Adrenal gland (tissue), 12 donors: ENCODE data around the gene PTPRE. TPM values are rescaled to one million over a fixed set of nuclear protein-coding genes. Genes with fewer than 3 reads are reported as not detected.
A peak's percentile ranks its signal among the peaks of the same experiment; 100 is the strongest.

Source experiments
- DNase-seq, 7 donors: peaks; one replicate each; pipeline ENCODE4 v3.0.0-alpha.2; 2019 to 2020
- H3K27ac ChIP-seq, 5 donors: fragments of 200-600 bp; sonication (generic) in 4 of 5; 1 replicate in 3 of 5; 2 replicates in 2 of 5; pipeline versions ENCODE4 v1.5.1 to v1.8.0; 2016 to 2020; ENCODE audit warnings: mild to moderate bottlenecking in 1 of 5
- H3K27me3 ChIP-seq: fragments of 200-600 bp; 2 replicates; pipeline ENCODE4 v1.8.0; 2021
- H3K36me3 ChIP-seq, 2 donors: fragments of 200-600 bp; replicated peaks in 1 of 2; 1 replicate in 1 of 2; 2 replicates in 1 of 2; pipeline versions ENCODE4 v1.5.1 to v1.8.0; 2018 to 2022
- H3K4me1 ChIP-seq, 2 donors: fragments of 200-600 bp; replicated peaks in 1 of 2; 1 replicate in 1 of 2; 2 replicates in 1 of 2; pipeline versions ENCODE4 v1.5.1 to v1.8.0; 2018 to 2021
- H3K4me3 ChIP-seq, 4 donors: fragments of 200-600 bp; sonication (generic) in 3 of 4; one replicate each; pipeline ENCODE4 v1.5.1; 2016 to 2018
- H3K9me3 ChIP-seq, 3 donors: fragments of 200-600 bp; sonication (generic) in 1 of 3; replicated peaks in 1 of 3; 1 replicate in 2 of 3; 2 replicates in 1 of 3; pipeline versions ENCODE4 v1.5.1 to v1.8.0; 2016 to 2021
- CTCF ChIP-seq, 6 experiments: fragments of 450-650 bp in 4 of 6; fragments of 200-600 bp in 2 of 6; sonication (generic) in 1 of 6; IDR thresholded peaks; 1 replicate in 5 of 6; 2 replicates in 1 of 6; pipeline versions ENCODE4 v1.5.1 to v1.8.0; 2016 to 2021; ENCODE audit warnings: antibody characterized with exemption in 6 of 6, mild to moderate bottlenecking in 2 of 6, moderate library complexity in 1 of 6
- POLR2A ChIP-seq, 2 donors: fragments of 450-650 bp; IDR thresholded peaks; one replicate each; pipeline ENCODE4 v1.6.1; 2017; ENCODE audit warnings: antibody characterized with exemption in 2 of 2, mild to moderate bottlenecking in 2 of 2, moderate library complexity in 1 of 2
- WGBS, 4 donors: extraction: QIAGEN DNeasy Blood & Tissue Kit in 2 of 4; methylation state at CpG; one replicate each; pipeline versions ENCODE4 v1.1.5 to v1.1.7; 2013 to 2017; 5-methylcytosine and 5-hydroxymethylcytosine counted together
- intact Hi-C, 2 donors: fragments of 100-400 bp; cut with DNase I; formaldehyde crosslinking; loops; one replicate each; pipeline versions ENCODE4 v1.14.1 to v1.15.0; 2022 to 2023
- polyA plus RNA-seq, 3 donors: library from polyadenylated mRNA; stranded (reverse); fragments of 200-250 nt in 2 of 3; fragments of 350-450 nt in 1 of 3; fragmentation: Illumina TruSeq in 1 of 3; extraction: RNeasy Lipid Tissue Mini Kit (QIAGEN cat#74804) in 1 of 3; gene quantifications; one replicate each; pipeline ENCODE4 v1.2.3, GENCODE V29; 2013 to 2014
- total RNA-seq, 9 donors: library from RNA; depleted of rRNA in 4 of 9; stranded (reverse); fragments of >200 nt in 4 of 9; fragments of 120-200 nt in 1 of 9; fragmentation: NEBNext Ultra II Directional in 1 of 9; extraction: Animal tissue kit (Norgen Biotek cat#: 25700) in 1 of 9; gene quantifications; one replicate each; pipeline versions ENCODE4 v1.1.0 to v1.2.4, GENCODE V29; 2013 to 2023
- donor health status: healthy with polysubstance abuse.
- donor health status: Bipolar disorder and iron deficiency.
- donor health status: DM: yes; HTN: yes; CAD: no.
- donor health status: DM: no; HTN: no; CAD: no.
- donor health status: DM: no; HTN: no; CAD: no.
- donor health status: DM: yes; HTN: yes; CAD: no.

The PTPRE gene
- total and polyA plus RNA-seq, 12 donors, result 7.6 to 52.8 (median 41.0) TPM

- H3K4me3 ChIP-seq, result no peak overlapping the region
- H3K36me3 ChIP-seq, result no peaks in the 10 kb centered on the region
- H3K27me3 ChIP-seq, result no peaks in the 10 kb centered on the region
- 86 to 93% (median 89%) methylated on average over 5 of the region's 5 CpGs for WGBS, 4 donors
- H3K9me3 ChIP-seq, result no peaks in the 10 kb centered on the region
- intact Hi-C loops, result no loop called here
- H3K27ac ChIP-seq, result no peak overlapping the region
- DNase-seq, result no peak
- TF ChIP-seq CTCF (IDR thresholded peaks at IDR 0.05), result no peak
- TF ChIP-seq POLR2A (IDR thresholded peaks at IDR 0.05), result no peak
- H3K4me1 ChIP-seq, result peaks cover 3 to 14% of the 10 kb centered on the region in 2 donors
Measured at GRCh38 chr10:127933271-127933670, 26.4 kb downstream of the PTPRE start.

- Histone ChIP-seq H3K36me3 (no peaks in the 10 kb centered on the region), H3K27ac (no peak overlapping the region), H3K9me3 (no peaks in the 10 kb centered on the region), H3K27me3 (no peaks in the 10 kb centered on the region), H3K4me3 (no peak overlapping the region), H3K4me1 (peaks cover 0 to 8% of the 10 kb centered on the region in 2 donors)
- no peak for TF ChIP-seq CTCF (IDR thresholded peaks at IDR 0.05)
- no peak for TF ChIP-seq POLR2A (IDR thresholded peaks at IDR 0.05)
- DNase-seq, result peak in 1 of 7 donors; percentile 17
- intact Hi-C loops, result no loop called here
- 93 to 97% (median 95%) methylated on average over 9 to 14 of the region's 14 CpGs for WGBS, 4 donors
Measured at GRCh38 chr10:127934383-127934782, 27.5 kb downstream of the PTPRE start.

- DNase-seq, result peak in 1 of 7 donors; percentile 18
- H3K27me3 ChIP-seq, result no peaks in the 10 kb centered on the region
- TF ChIP-seq CTCF (IDR thresholded peaks at IDR 0.05), result no peak
- no peak for TF ChIP-seq POLR2A (IDR thresholded peaks at IDR 0.05)
- H3K9me3 ChIP-seq, result no peaks in the 10 kb centered on the region
- H3K36me3 ChIP-seq, result no peaks in the 10 kb centered on the region
- no peak overlapping the region for H3K4me3 ChIP-seq
- H3K4me1 ChIP-seq, result peaks cover 0 to 8% of the 10 kb centered on the region in 2 donors
- no peak overlapping the region for H3K27ac ChIP-seq
- WGBS, 4 donors, result 81 to 92% (median 83%) methylated on average over 16 of the region's 16 CpGs
- intact Hi-C loops, result no loop called here
Measured at GRCh38 chr10:127935071-127935561, 28.2 kb downstream of the PTPRE start.

GRCh38 chr10:127937069-127937468, 30.2 kb downstream of the PTPRE start:
- no peaks in the 10 kb centered on the region for H3K36me3 ChIP-seq
- intact Hi-C loops, result no loop called here
- no peaks in the 10 kb centered on the region for H3K27me3 ChIP-seq
- DNase-seq, result no peak
- no peak overlapping the region for H3K4me3 ChIP-seq
- H3K9me3 ChIP-seq, result no peaks in the 10 kb centered on the region
- TF ChIP-seq POLR2A (IDR thresholded peaks at IDR 0.05) (no peak), CTCF (IDR thresholded peaks at IDR 0.05) (no peak)
- H3K4me1 ChIP-seq, result peaks cover 0 to 19% of the 10 kb centered on the region in 2 donors
- no peak overlapping the region for H3K27ac ChIP-seq
